A549 (cell line): Measurements from ENCODE around the gene TACC2. TPM values are rescaled to one million over a fixed set of nuclear protein-coding genes. Genes with fewer than 3 reads are reported as not detected.

Experiments
- ATAC-seq, 2 experiments: fragments of 200-7000 bp in 1 of 2; fragments of >200 bp in 1 of 2; cut with Nextera tagmentation in 1 of 2; cut with Tn5 transposase in 1 of 2; 3 replicates each; pipeline versions ENCODE4 v1.8.0 to v1.9.1; 2018 to 2020; ENCODE audit warnings: mild to moderate bottlenecking in 1 of 2, moderate library complexity in 1 of 2
- CTCF ChIA-PET: fragments of 300-600 bp; sonication (Branson Sonifier 250); formaldehyde crosslinking; extraction: SDS; loops from one replicate; lab custom pipeline; 2021; ENCODE audit warnings: antibody characterized with exemption, inconsistent platforms; lab: Yijun Ruan, JAX
- POLR2A ChIA-PET: fragments of 350-600 bp; formaldehyde crosslinking; extraction: SDS; loops from one replicate; lab custom pipeline; 2021; ENCODE audit warnings: antibody characterized with exemption, inconsistent platforms; lab: Yijun Ruan, JAX
- DNase-seq, 2 experiments: peaks; one replicate each; pipeline versions ENCODE4 v3.0.0 to v3.0.0-alpha.2; 2011 to 2016; ENCODE audit warnings: low read depth in 1 of 2, low spot score in 1 of 2
- FAIRE-seq: peaks from 2 replicates; lab custom pipeline; 2011; peaks lifted over from hg19 to GRCh38; lab: Jason Lieb, UNC
- H3K27ac ChIP-seq, 2 experiments: fragments of >200 bp; sonication (Bioruptor Twin); formaldehyde crosslinking; 3 replicates each; pipeline ENCODE4 v1.5.1; 2016 to 2017
- H3K4me1 ChIP-seq: fragments of >200 bp; sonication (Bioruptor Twin); formaldehyde crosslinking; 3 replicates; pipeline ENCODE4 v1.6.1; 2016
- H3K4me2 ChIP-seq: fragments of >200 bp; sonication (Bioruptor Twin); formaldehyde crosslinking; 3 replicates; pipeline ENCODE4 v1.6.1; 2016
- H3K4me3 ChIP-seq: fragments of >200 bp; sonication (Bioruptor Twin); formaldehyde crosslinking; 3 replicates; pipeline ENCODE4 v1.5.1; 2016
- H3K9me3 ChIP-seq: fragments of >200 bp; sonication (Bioruptor Twin); formaldehyde crosslinking; 3 replicates; pipeline ENCODE4 v1.6.1; 2016
- CBX8 ChIP-seq: fragments of 200-600 bp; sonication (generic); IDR thresholded peaks from 2 replicates; pipeline ENCODE4 v1.6.1; 2016
- GATA3 ChIP-seq: IDR thresholded peaks from 2 replicates; pipeline ENCODE4 v1.6.1; 2012; ENCODE audit warnings: borderline replicate concordance
- HDAC2 ChIP-seq: fragments of 200-600 bp; sonication (generic); IDR thresholded peaks from 2 replicates; pipeline ENCODE4 v1.6.1; 2016
- MAFK ChIP-seq: fragments of 450-650 bp; IDR thresholded peaks from 2 replicates; pipeline ENCODE4 v1.6.1; 2014; ENCODE audit not compliant: partially characterized antibody
- MAX ChIP-seq: IDR thresholded peaks from 2 replicates; pipeline ENCODE4 v1.6.1; 2012
- POLR2A ChIP-seq: IDR thresholded peaks from 2 replicates; pipeline ENCODE4 v1.6.1; 2012; ENCODE audit warnings: mild to moderate bottlenecking, low read length
- RAD21 ChIP-seq, 2 experiments: fragments of >200 bp in 1 of 2; sonication (Bioruptor Twin) in 1 of 2; formaldehyde crosslinking in 1 of 2; IDR thresholded peaks in 1 of 2; conservative IDR thresholded peaks in 1 of 2; 2 replicates in 1 of 2; 3 replicates in 1 of 2; pipeline ENCODE4 v1.6.1; 2012 to 2018; ENCODE audit warnings: inconsistent platforms in 1 of 2
- RCOR1 ChIP-seq: fragments of 150-350 bp; IDR thresholded peaks from 2 replicates; pipeline ENCODE4 v1.6.1; 2014; ENCODE audit warnings: antibody characterized with exemption, low read length, low read depth
- SMC3 ChIP-seq: fragments of >200 bp; sonication (Bioruptor Twin); formaldehyde crosslinking; IDR thresholded peaks from 3 replicates; pipeline ENCODE4 v1.6.1; 2018; ENCODE audit warnings: inconsistent platforms
- SREBF2 ChIP-seq: fragments of 450-650 bp; IDR thresholded peaks from 2 replicates; pipeline ENCODE4 v1.6.1; 2014; ENCODE audit warnings: mild to moderate bottlenecking, moderate library complexity
- TP53 ChIP-seq: fragments of 250-450 bp; sonication (Bioruptor Pico); IDR thresholded peaks from 2 replicates; pipeline ENCODE4 v1.5.0; 2021; ENCODE audit warnings: mild to moderate bottlenecking, moderate library complexity
- ZSCAN20 ChIP-seq: fragments of 250-450 bp; sonication (Bioruptor Pico); IDR thresholded peaks from 2 replicates; pipeline ENCODE4 v1.8.0; 2022; ENCODE audit warnings: mild to moderate bottlenecking, moderate library complexity
- WGBS: methylation state at CpG from one replicate; pipeline ENCODE4 v1.1.6; 2017; ENCODE audit errors: missing lambda C conversion rate; 5-methylcytosine and 5-hydroxymethylcytosine counted together
- polyA plus RNA-seq, 4 experiments: library from polyadenylated mRNA; depleted of rRNA in 3 of 4; stranded (reverse); fragments of >200 nt; fragmentation: RNase III in 1 of 4; extraction: RNeasy Plus Mini Kit Qiagen cat#74134 plus additional on column Dnase treatment in 1 of 4; gene quantifications; 2 replicates in 3 of 4; 3 replicates in 1 of 4; pipeline ENCODE4 v1.2.3, GENCODE V29; 2011 to 2017
- TF ChIP-seq, protein P1 (sequence below): fragments of >200 bp; sonication (Bioruptor Twin); formaldehyde crosslinking; IDR thresholded peaks from 3 replicates; pipeline ENCODE4 v1.5.1; 2016
- TF ChIP-seq, protein P2 (sequence below): fragments of 200-600 bp; sonication (generic); IDR thresholded peaks from 2 replicates; pipeline ENCODE4 v1.6.1; 2016; ENCODE audit warnings: antibody characterized with exemption, mild to moderate bottlenecking, moderate library complexity

Gene TACC2
- polyA plus RNA-seq, 2 of the 4 experiments (the other 2 are of a cell fraction), result 83.3 to 128 TPM

- POLR2A ChIA-PET, result interaction anchor here (0.5 kb wide), 1 partner anchor 313 kb away, joined by 3 read pairs; no protein-coding TSS in a partner anchor
- CTCF ChIA-PET, result interaction anchor here (0.6 to 3.7 kb wide), 46 partner anchors 8 to 186 kb away, joined by 3 to 35 read pairs (median 4); partner anchors contain the start of gene NSMCE4A
- Histone ChIP-seq H3K9me3 (no peaks in the 10 kb centered on the region), H3K4me3 (no peak overlapping the region), H3K4me2 (no peak overlapping the region), H3K4me1 (peaks cover 28% of the 10 kb centered on the region), H3K27ac (peak overlapping the region; percentile 67 to 82)
- DNase-seq (peak; percentile 64 to 87), FAIRE-seq (no peak), ATAC-seq (peak; percentile 52 to 71; a peak in 5 of 6 replicates)
- TF ChIP-seq, protein P1, sequence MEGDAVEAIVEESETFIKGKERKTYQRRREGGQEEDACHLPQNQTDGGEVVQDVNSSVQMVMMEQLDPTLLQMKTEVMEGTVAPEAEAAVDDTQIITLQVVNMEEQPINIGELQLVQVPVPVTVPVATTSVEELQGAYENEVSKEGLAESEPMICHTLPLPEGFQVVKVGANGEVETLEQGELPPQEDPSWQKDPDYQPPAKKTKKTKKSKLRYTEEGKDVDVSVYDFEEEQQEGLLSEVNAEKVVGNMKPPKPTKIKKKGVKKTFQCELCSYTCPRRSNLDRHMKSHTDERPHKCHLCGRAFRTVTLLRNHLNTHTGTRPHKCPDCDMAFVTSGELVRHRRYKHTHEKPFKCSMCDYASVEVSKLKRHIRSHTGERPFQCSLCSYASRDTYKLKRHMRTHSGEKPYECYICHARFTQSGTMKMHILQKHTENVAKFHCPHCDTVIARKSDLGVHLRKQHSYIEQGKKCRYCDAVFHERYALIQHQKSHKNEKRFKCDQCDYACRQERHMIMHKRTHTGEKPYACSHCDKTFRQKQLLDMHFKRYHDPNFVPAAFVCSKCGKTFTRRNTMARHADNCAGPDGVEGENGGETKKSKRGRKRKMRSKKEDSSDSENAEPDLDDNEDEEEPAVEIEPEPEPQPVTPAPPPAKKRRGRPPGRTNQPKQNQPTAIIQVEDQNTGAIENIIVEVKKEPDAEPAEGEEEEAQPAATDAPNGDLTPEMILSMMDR, result peak; percentile 79
- TF ChIP-seq TP53 (CRISPR knock-in tag) (no peak), RAD21 (conservative IDR thresholded peaks at IDR 0.05 in 1 of 2, IDR thresholded peaks at IDR 0.05 in 1 of 2) (peak; percentile 62 to 64), MAX (peak; percentile 25; the same call in 1 of the 2 replicates), MAFK (peak; percentile 18), HDAC2 (no peak), SMC3 (peak; percentile 62), ZSCAN20 (no peak), SREBF2 (no peak)
- TF ChIP-seq, protein P2, sequence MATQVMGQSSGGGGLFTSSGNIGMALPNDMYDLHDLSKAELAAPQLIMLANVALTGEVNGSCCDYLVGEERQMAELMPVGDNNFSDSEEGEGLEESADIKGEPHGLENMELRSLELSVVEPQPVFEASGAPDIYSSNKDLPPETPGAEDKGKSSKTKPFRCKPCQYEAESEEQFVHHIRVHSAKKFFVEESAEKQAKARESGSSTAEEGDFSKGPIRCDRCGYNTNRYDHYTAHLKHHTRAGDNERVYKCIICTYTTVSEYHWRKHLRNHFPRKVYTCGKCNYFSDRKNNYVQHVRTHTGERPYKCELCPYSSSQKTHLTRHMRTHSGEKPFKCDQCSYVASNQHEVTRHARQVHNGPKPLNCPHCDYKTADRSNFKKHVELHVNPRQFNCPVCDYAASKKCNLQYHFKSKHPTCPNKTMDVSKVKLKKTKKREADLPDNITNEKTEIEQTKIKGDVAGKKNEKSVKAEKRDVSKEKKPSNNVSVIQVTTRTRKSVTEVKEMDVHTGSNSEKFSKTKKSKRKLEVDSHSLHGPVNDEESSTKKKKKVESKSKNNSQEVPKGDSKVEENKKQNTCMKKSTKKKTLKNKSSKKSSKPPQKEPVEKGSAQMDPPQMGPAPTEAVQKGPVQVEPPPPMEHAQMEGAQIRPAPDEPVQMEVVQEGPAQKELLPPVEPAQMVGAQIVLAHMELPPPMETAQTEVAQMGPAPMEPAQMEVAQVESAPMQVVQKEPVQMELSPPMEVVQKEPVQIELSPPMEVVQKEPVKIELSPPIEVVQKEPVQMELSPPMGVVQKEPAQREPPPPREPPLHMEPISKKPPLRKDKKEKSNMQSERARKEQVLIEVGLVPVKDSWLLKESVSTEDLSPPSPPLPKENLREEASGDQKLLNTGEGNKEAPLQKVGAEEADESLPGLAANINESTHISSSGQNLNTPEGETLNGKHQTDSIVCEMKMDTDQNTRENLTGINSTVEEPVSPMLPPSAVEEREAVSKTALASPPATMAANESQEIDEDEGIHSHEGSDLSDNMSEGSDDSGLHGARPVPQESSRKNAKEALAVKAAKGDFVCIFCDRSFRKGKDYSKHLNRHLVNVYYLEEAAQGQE, result no peak
- 61% methylated on average over 2 of the region's 2 CpGs for WGBS
Measured at GRCh38 chr10:122051609-122052385, 62.8 kb downstream of the TACC2 start.

GRCh38 chr10:122052701-122053100, 63.7 kb downstream of the TACC2 start:
- H3K27ac ChIP-seq, result peak overlapping the region; percentile 82; a peak in 4 of 6 replicates
- H3K4me3 ChIP-seq, result no peak overlapping the region
- TF ChIP-seq RCOR1 (no peak), POLR2A (no peak), GATA3 (no peak)
- TF ChIP-seq, all 56 proteins: peak for 0
- WGBS, result 91% methylated on average over 6 of the region's 6 CpGs
- no peak for DNase-seq
- Histone ChIP-seq H3K9me3 (no peaks in the 10 kb centered on the region), H3K4me2 (no peak overlapping the region), H3K4me1 (peaks cover 32% of the 10 kb centered on the region)
- no peak for FAIRE-seq
- CTCF ChIA-PET, result interaction anchor here (0.9 to 3.7 kb wide), 18 partner anchors 7 to 100 kb away, joined by 3 to 35 read pairs (median 8); partner anchors contain the start of gene NSMCE4A
- no peak for ATAC-seq
- POLR2A ChIA-PET, result no interaction called here

DNA sequence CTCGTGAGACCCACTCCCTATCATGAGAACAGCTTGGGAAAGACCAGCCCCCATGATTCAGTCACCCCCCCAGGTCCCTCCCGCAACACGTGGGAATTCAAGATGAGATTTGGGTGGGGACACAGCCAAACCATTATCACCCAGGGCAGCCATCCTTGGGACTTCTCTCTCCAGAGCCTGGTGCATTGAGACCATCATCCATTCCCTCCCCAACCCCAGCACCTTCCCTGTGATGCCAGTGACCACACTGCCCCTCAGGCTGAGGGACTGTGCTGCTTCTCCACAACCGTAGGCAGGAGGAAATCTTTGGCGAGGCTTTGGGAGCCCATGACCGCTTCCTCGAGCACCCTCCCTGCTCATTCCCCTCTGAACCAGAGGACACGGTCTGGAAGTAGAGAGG, 64.4 kb downstream of the TACC2 start:
- POLR2A ChIA-PET, result no interaction called here
- no peak for FAIRE-seq
- no peaks in the 10 kb centered on the region for H3K9me3 ChIP-seq
- TF ChIP-seq CBX8, result no peak
- TF ChIP-seq, all 56 proteins: peak for 0
- Histone ChIP-seq H3K27ac (peak overlapping the region; percentile 82), H3K4me1 (peaks cover 32% of the 10 kb centered on the region), H3K4me2 (no peak overlapping the region), H3K4me3 (no peak overlapping the region)
- ATAC-seq, result no peak
- 91% methylated on average over 8 of the region's 8 CpGs for WGBS
- DNase-seq, result no peak
- CTCF ChIA-PET, result interaction anchor here (2.7 to 3.6 kb wide), 2 partner anchors 79 to 87 kb away, joined by 12 to 19 read pairs; partner anchors contain the start of gene NSMCE4A
